Activated naive CD8-positive, alpha-beta T cell treated with anti-CD3 and anti-CD28 coated beads for 36 hours (primary cell): ENCODE measurements around the gene DSCAM. TPM values are rescaled to one million over a fixed set of nuclear protein-coding genes. Genes with fewer than 3 reads are reported as not detected.
"Not testable (repeated sequence)": the region's sequence is repeated elsewhere in the genome, so short reads cannot be mapped to it uniquely, and the experiment has no call there.

ENCODE experiments used
- DNase-seq: peaks from one replicate; pipeline ENCODE4 v3.0.0; 2021
- H3K27ac Mint-ChIP-seq: one replicate; pipeline ENCODE4 v1.8.0; 2022; ENCODE audit warnings: mild to moderate bottlenecking, moderate library complexity, mixed read lengths
- H3K27me3 Mint-ChIP-seq: one replicate; pipeline ENCODE4 v1.8.0; 2022; ENCODE audit warnings: mild to moderate bottlenecking, mixed read lengths
- H3K36me3 Mint-ChIP-seq: one replicate; pipeline ENCODE4 v1.8.0; 2021; ENCODE audit warnings: mild to moderate bottlenecking, mixed read lengths
- H3K4me1 Mint-ChIP-seq: one replicate; pipeline ENCODE4 v1.8.0; 2021; ENCODE audit warnings: mixed read lengths
- H3K4me3 Mint-ChIP-seq: one replicate; pipeline ENCODE4 v1.8.0; 2022; ENCODE audit warnings: mild to moderate bottlenecking, moderate library complexity, mixed read lengths
- H3K9me3 Mint-ChIP-seq: one replicate; pipeline ENCODE4 v1.8.0; 2022; ENCODE audit warnings: mixed read lengths
- total RNA-seq, 2 experiments: library from RNA; stranded (reverse); gene quantifications; one replicate each; pipeline ENCODE4 v1.2.3, GENCODE V29; 2021

DSCAM gene
- total RNA-seq, 2 experiments from 2014 or later, result not detected

GRCh38 chr21:40454057-40454456 lies 392.9 kb downstream of the DSCAM start:
- no peak overlapping the region for H3K4me3 Mint-ChIP-seq
- no peaks in the 10 kb centered on the region for H3K4me1 Mint-ChIP-seq
- DNase-seq, result no peak
- H3K9me3 Mint-ChIP-seq, result no peaks in the 10 kb centered on the region
- peaks cover 3% of the 10 kb centered on the region for H3K27me3 Mint-ChIP-seq
- H3K36me3 Mint-ChIP-seq, result no peaks in the 10 kb centered on the region
- H3K27ac Mint-ChIP-seq, result no peak overlapping the region

- H3K27me3 Mint-ChIP-seq, result peaks cover 3% of the 10 kb centered on the region
- no peak overlapping the region for H3K27ac Mint-ChIP-seq
- H3K4me3 Mint-ChIP-seq, result no peak overlapping the region
- no peak for DNase-seq
- H3K4me1 Mint-ChIP-seq, result no peaks in the 10 kb centered on the region
- H3K36me3 Mint-ChIP-seq, result no peaks in the 10 kb centered on the region
- no peaks in the 10 kb centered on the region for H3K9me3 Mint-ChIP-seq
These were observed 393.8 kb downstream of the DSCAM start for GRCh38 chr21:40453183-40453582.

- Mint-ChIP-seq H3K27me3 (peaks cover 3% of the 10 kb centered on the region), H3K27ac (no peak overlapping the region), H3K4me1 (no peaks in the 10 kb centered on the region), H3K4me3 (no peak overlapping the region), H3K9me3 (no peaks in the 10 kb centered on the region), H3K36me3 (no peaks in the 10 kb centered on the region)
- DNase-seq, result no peak
These were observed 394.4 kb downstream of the DSCAM start for GRCh38 chr21:40452548-40452947.

DNA sequence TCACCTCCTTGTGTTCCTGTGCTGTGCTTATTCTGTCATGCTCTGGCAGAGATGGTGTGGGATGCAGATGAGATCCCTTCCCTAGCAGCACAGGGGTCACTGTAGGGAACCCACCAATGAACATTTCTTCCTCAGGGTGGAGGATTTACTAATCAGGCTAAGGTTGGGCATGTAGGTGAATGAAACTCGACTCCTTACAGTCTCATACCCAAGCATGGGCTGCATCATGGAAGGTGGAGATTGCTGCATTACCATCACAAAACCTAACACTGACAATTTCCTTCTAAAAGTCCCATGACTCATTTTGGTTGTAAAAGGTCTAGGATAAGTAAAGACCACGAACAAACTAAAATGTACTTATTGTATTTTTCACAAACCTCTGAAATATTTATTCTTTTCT lies 399.9 kb downstream of the DSCAM start:
- Mint-ChIP-seq H3K9me3 (peaks cover 6% of the 10 kb centered on the region), H3K4me1 (no peaks in the 10 kb centered on the region), H3K4me3 (no peak overlapping the region), H3K27ac (no peak overlapping the region), H3K36me3 (no peaks in the 10 kb centered on the region), H3K27me3 (no peaks in the 10 kb centered on the region)
- DNase-seq, result no peak

DNA sequence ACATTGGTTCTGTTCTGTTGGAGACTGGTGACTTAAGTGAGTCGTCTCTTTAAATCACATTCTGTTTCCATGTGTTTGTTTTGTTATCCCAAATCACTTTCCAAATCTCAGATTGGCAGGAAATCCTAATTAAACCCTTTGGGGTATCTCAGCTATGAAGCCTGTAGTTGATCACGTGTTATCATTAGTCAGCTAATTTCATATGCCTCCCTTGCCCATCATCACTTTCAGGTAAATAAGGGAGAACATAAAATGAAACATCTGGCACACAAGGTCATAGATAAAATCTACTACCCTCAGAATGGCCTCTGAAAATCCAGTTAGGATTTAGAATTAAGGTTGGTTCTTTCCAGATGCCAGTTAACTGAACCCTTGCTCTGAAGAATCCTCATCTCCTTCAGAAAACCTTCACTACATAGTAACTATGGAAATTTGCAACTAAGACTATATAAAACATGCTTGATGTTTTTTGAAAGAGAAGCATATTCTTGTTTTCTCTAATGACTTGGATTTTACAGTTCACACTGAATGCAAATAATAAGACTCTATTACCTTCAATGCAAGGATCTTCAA lies 401.5 kb downstream of the DSCAM start:
- Mint-ChIP-seq H3K27me3 (no peaks in the 10 kb centered on the region), H3K4me1 (no peaks in the 10 kb centered on the region), H3K27ac (no peak overlapping the region), H3K9me3 (peaks cover 6% of the 10 kb centered on the region), H3K4me3 (no peak overlapping the region), H3K36me3 (no peaks in the 10 kb centered on the region)
- no peak for DNase-seq

DNA sequence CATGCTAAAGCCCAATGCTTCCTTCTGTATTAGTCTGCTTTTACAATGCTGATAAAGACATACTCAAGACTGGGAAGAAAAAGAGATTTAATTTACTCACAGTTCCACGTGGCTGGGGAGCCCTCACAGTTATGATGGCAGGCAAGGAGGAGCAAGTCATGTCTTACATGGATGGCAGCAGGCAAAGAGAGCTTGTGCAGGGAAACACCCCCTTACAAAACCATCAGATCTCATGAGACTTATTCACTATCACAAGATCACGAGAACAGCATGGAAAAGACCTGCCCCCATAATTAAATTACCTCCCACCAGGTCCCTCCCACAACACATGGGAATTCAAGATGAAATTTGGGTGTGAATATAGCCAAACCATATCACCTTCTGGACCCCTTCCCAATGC lies 407.4 kb downstream of the DSCAM start:
- not testable (repeated sequence) for H3K4me1 Mint-ChIP-seq, H3K9me3 Mint-ChIP-seq, H3K27me3 Mint-ChIP-seq, H3K27ac Mint-ChIP-seq, H3K36me3 Mint-ChIP-seq, H3K4me3 Mint-ChIP-seq, DNase-seq

- DNase-seq, result no peak
- Mint-ChIP-seq H3K27me3 (no peaks in the 10 kb centered on the region), H3K4me1 (no peaks in the 10 kb centered on the region), H3K9me3 (peaks cover 2% of the 10 kb centered on the region), H3K27ac (no peak overlapping the region), H3K36me3 (no peaks in the 10 kb centered on the region), H3K4me3 (no peak overlapping the region)
These were observed 408.3 kb downstream of the DSCAM start for GRCh38 chr21:40438616-40439015.

DNA sequence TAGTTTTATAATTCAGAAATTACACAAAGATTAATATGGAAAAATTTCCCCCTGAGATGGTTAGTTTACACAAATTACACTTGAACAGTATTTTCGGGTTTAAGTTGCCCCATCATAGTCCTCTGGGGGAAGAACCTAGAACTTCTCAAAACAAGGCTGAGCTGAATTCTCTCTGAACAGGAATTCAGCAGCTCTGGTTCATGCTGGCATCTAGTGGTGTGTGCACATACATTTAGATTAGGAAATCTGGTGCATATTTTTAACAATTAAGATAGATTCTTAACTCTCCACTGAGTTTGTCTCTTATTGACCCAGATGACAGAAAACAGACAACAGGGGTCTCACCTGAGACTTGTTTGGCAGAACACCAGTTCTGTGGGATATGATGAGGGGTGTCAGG lies 410.7 kb downstream of the DSCAM start:
- H3K4me3 Mint-ChIP-seq, result no peak overlapping the region
- no peaks in the 10 kb centered on the region for H3K36me3 Mint-ChIP-seq
- no peaks in the 10 kb centered on the region for H3K4me1 Mint-ChIP-seq
- no peak for DNase-seq
- no peaks in the 10 kb centered on the region for H3K9me3 Mint-ChIP-seq
- H3K27ac Mint-ChIP-seq, result no peak overlapping the region
- H3K27me3 Mint-ChIP-seq, result no peaks in the 10 kb centered on the region

DNA sequence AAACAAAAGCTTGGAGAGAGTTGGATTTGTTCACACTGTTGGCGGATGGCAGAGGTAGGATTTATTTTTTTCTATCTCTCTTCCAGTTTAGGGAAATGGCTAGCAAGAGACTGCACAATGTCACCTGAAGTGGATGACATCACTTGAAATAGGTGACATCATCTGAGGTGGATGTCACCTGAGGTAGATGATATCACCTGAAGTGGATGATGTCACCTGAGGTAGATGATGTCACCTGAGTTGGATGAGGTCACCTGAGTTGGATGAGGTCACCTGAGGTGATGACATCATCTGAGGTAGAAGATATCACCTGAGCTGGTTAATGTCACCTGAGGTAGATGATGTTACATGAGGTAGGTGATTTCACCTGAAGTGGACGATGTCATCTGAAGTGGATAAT lies 413.4 kb downstream of the DSCAM start:
- H3K27me3 Mint-ChIP-seq, result no peaks in the 10 kb centered on the region
- no peaks in the 10 kb centered on the region for H3K4me1 Mint-ChIP-seq
- DNase-seq, result no peak
- no peaks in the 10 kb centered on the region for H3K36me3 Mint-ChIP-seq
- no peak overlapping the region for H3K4me3 Mint-ChIP-seq
- no peak overlapping the region for H3K27ac Mint-ChIP-seq
- H3K9me3 Mint-ChIP-seq, result no peaks in the 10 kb centered on the region

- no peaks in the 10 kb centered on the region for H3K9me3 Mint-ChIP-seq
- H3K4me1 Mint-ChIP-seq, result no peaks in the 10 kb centered on the region
- H3K27me3 Mint-ChIP-seq, result no peaks in the 10 kb centered on the region
- H3K27ac Mint-ChIP-seq, result no peak overlapping the region
- H3K4me3 Mint-ChIP-seq, result no peak overlapping the region
- H3K36me3 Mint-ChIP-seq, result no peaks in the 10 kb centered on the region
- no peak for DNase-seq
These were observed 421.0 kb downstream of the DSCAM start for GRCh38 chr21:40425981-40426380.

DNA sequence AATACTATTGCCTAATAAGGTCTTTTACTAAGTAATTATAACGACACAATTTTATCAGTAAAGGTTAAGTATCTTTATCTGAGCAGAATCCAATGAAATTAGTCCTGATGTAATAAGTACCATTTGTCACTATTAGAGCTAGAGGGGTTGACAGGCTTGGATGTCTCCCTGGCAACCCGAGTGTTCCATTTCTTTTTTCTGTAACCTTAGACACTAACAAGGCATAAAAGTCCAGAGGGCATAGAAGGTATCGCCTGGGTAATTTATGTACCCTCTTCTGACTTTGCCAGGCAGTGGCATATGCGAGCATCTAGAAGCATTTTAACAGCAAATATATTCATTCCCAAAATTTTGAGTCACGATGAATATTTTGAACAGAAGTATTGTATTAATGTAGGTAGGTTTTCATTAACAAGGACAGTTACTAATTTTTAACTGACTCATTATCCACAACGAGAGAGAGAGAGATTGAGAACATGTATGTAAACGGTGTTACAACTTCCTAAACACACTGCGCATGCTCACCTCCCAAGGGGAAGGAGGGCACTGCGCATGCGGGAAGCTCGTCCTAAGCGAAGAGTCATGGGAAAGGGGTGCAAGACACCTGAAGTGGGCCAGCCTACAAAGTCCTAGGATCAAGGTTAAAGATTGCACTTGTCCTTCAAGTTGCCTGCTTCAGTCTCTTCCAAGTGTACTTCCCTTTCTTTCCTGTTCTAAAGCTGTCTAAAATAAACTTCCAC lies 423.9 kb downstream of the DSCAM start:
- H3K27ac Mint-ChIP-seq, result no peak overlapping the region
- H3K27me3 Mint-ChIP-seq, result no peaks in the 10 kb centered on the region
- DNase-seq, result no peak
- no peaks in the 10 kb centered on the region for H3K4me1 Mint-ChIP-seq
- no peaks in the 10 kb centered on the region for H3K36me3 Mint-ChIP-seq
- H3K4me3 Mint-ChIP-seq, result no peak overlapping the region
- H3K9me3 Mint-ChIP-seq, result peaks cover 5% of the 10 kb centered on the region

DNA sequence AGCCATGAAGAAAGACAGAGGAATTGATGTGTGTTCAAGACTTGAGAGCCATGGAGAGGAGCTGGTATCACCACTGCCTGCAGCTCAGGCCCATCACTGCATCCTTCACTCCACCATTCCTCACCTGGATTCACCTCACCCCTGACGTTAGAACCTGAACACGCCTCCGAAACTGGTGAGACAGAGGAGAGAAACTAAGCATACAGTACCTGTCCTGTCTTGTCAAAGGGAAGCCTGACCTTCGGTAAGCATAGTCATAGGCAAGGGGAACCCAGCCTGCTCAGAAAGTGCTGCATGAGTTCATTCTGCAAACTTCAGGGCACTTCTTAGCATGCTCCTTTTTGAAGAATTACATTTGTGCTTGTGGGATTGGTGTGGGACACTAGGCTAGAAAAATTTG lies 425.8 kb downstream of the DSCAM start:
- no peak for DNase-seq
- Mint-ChIP-seq H3K27me3 (peaks cover under 1% of the 10 kb centered on the region), H3K27ac (no peak overlapping the region), H3K9me3 (peaks cover 8% of the 10 kb centered on the region), H3K4me1 (no peaks in the 10 kb centered on the region), H3K4me3 (no peak overlapping the region), H3K36me3 (no peaks in the 10 kb centered on the region)

DNA sequence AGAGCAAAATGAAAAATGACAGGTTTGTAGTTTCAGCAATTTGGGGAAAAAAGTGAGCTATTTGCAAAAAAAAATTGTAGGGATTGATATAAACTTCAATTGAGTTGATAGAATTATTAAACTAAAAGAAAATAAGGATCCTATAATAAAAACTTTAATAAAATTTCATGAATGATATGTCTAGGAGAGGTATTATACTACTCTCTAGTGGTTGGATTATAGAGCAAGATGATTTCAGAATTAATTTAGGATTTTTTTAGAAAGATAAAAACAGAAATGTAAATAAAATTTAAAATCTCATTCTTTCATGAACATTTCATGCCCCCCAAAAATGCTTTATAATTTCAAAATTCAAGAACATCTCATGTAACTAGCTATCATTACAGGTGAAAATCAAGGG lies 430.4 kb downstream of the DSCAM start:
- DNase-seq, result no peak
- H3K36me3 Mint-ChIP-seq, result no peaks in the 10 kb centered on the region
- no peaks in the 10 kb centered on the region for H3K4me1 Mint-ChIP-seq
- peaks cover 3% of the 10 kb centered on the region for H3K27me3 Mint-ChIP-seq
- H3K27ac Mint-ChIP-seq, result no peak overlapping the region
- H3K4me3 Mint-ChIP-seq, result no peak overlapping the region
- peaks cover 9% of the 10 kb centered on the region for H3K9me3 Mint-ChIP-seq

DNA sequence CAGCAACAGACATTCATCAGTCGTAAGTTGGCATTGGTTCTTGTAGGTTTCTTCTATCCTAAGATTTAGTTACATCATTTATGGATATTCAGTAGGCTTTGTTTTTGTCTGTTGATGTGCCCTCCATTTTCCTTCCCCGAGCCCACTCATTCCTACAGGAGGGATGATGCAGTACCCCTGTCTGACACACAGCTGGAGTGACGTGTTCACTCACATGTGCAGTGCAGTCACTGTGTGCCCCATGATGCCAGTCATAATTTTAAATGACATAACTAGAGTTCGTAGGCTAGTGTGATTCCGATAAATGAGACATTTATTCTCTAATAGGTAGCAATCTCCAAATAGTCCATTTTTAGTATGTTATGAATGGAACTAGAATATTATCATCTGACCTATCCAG lies 438.4 kb downstream of the DSCAM start:
- DNase-seq, result no peak
- Mint-ChIP-seq H3K4me3 (no peak overlapping the region), H3K36me3 (no peaks in the 10 kb centered on the region), H3K4me1 (no peaks in the 10 kb centered on the region), H3K27ac (no peak overlapping the region), H3K27me3 (no peaks in the 10 kb centered on the region), H3K9me3 (peaks cover 1% of the 10 kb centered on the region)

DNA sequence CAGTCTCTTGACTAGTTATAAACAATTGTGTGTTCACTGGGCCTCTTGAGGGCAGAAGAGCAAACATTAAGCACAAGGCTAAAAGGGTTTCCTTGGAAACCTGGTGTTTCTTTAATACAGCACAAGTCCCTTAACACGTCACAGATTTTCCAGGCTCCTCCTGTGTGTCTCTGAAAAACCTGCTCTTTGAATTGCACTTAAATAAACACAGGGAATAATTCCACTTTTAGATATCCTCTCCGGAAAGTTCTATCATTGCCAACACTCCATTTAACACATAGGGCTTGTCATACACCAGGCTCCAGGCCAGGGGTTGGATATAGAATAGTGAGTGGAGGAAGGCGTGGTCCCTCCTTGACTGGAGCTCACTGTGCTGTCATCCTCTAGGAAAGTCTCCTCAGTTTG lies 442.6 kb downstream of the DSCAM start:
- no peak for DNase-seq
- Mint-ChIP-seq H3K36me3 (no peaks in the 10 kb centered on the region), H3K9me3 (no peaks in the 10 kb centered on the region), H3K4me1 (no peaks in the 10 kb centered on the region), H3K27ac (no peak overlapping the region), H3K4me3 (no peak overlapping the region), H3K27me3 (no peaks in the 10 kb centered on the region)

DNA sequence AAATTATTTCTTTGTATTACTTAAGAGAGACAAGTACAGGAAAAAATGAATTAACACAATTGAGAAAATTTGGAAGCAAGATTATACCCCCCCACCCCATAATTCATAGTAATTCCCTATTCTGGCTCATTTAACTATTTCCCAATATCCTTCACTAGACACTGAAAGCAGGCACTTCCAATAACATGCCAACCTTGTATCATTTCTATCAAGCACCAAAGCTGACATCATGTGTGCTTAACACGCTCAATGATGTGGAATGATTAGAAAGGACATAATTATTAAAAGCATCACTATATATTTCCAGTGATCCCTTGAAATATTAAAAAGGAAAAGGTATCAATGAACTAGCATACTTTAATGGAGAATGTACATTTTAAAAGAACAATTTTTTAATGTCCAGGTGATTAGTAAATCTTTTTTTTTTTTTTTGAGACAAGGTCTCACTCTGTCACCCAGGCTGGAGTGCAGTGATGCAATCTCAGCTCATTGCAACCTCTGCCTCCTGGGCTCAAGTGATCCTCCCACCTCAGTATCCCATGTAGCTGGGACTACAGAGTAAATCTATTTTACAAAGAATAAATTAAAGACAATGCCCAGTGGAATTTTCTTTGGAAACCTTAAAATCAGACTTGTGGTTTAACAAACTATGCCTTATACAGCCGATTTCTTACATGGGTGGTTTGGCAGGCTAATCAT lies 443.9 kb downstream of the DSCAM start:
- Mint-ChIP-seq H3K4me3 (no peak overlapping the region), H3K4me1 (no peaks in the 10 kb centered on the region), H3K36me3 (no peaks in the 10 kb centered on the region), H3K9me3 (no peaks in the 10 kb centered on the region), H3K27me3 (no peaks in the 10 kb centered on the region), H3K27ac (no peak overlapping the region)
- no peak for DNase-seq
